ENCODE measurements around the gene RAD51B.

Gene RAD51B

GRCh38 chr14:68633131-68633991 is 813.8 kb downstream of the RAD51B start:
- no peak for DNase-seq

DNA sequence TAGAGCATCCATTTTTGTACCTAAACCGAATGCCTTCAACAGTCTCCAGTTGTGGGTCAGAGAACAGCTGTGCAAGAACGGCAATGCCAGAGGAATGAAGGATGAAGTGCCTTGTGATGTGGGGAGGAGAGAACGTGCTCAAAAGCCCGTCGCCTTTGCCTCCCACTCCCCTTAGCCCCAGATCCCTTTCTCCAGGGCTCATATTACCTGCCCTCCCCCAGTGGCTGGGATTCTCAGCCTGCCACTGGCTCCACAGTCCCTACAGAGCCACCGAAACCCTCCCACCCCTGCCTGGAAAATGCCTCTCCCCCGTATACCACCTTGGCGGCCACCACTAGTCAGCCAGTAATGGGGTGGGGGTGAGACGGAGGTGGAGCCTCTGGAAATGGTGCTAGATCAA is 814.8 kb downstream of the RAD51B start:
- no peak for DNase-seq

GRCh38 chr14:68634874-68635595 is 815.5 kb downstream of the RAD51B start:
- no peak for DNase-seq

DNA sequence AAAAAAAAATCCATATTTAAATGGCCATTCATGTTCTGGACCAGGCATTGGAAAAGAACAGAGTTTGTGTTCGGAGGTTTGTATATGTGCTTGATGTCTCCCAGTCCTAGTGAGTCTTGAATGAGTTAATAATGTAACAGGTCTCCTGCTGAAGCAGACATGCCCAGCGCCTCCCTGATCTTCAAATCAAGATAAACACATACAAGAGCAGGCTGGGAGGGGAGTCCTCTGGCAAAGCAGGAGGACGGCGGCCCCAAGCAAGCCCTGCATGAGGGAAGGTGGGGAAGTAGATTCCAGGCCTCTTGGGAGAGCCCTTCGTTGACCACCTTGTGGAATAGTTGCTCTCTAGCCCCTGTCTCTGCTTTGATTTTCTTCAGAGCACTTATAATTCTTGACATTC is 817.0 kb downstream of the RAD51B start:
- no peak for DNase-seq

DNA sequence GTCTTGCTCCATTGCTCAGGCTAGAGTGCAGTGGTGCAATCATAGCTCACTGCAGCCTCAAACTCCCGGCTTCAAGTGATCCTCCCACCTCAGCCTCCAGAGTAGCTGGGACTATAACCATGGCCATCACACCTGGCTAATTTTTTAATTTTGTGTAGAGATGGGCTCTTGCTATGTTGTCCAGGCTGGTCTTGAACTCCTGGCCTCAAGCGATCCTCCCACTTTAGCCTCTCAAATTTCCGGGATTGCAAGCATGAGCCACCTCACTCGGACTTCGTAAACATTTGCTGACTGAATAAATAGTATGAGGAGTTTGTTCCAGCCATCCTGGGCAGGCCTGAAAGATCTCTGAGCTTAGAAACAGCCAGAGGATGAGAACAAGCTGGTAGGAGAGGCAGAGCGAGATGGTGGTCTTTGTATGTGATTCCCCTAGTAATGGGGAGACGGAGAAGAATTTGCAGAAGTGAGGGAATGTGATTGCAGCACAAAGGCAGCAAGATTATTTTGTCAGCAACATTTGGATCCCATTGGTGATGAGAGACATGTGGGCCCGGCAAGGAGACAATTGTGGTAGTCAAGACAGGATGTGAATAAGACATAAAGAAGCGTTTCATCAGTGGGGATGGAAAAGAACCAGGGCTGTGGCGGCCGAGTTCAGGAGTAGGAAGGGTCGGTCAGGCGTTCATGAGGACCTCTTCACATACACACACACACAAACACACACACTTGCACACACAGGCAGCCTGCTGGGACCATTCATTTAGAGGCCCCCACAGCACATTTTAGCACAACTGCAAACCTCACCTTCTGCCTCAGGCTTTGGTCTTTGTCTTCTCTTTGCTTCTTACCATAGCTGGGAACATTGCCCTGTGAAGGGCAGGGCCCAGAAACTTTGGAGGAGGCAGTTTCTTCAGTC is 817.8 kb downstream of the RAD51B start:
- DNase-seq: no peak

- DNase-seq: no peak
Measured at GRCh38 chr14:68638141-68638999, 818.8 kb downstream of the RAD51B start.

GRCh38 chr14:68639000-68639757 is 819.6 kb downstream of the RAD51B start:
- no peak for DNase-seq

- DNase-seq: no peak
Measured at GRCh38 chr14:68639758-68640574, 820.4 kb downstream of the RAD51B start.

DNA sequence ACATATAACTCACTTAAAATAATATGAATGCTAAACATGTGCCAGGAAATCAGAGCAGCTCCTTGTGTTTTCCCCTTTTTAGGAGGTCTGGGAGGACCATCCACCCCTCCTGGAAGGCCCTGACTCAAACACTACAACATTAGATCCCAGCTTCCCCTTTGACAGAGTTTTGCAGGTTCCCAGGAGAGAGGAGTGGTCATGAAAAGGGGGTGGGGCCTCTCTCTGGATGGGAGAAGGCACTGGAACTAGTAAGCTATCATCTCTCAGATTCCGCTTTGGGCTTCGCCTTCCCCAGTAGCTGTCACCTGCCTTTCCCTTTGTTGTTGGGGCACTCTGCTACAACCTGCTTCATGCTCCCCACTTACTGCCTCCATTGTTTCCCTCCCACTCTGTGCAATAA is 824.1 kb downstream of the RAD51B start:
- no peak for DNase-seq

- no peak for DNase-seq
Measured at GRCh38 chr14:68644101-68644500, 824.5 kb downstream of the RAD51B start.

GRCh38 chr14:68645371-68645770 is 825.8 kb downstream of the RAD51B start:
- DNase-seq: no peak

DNA sequence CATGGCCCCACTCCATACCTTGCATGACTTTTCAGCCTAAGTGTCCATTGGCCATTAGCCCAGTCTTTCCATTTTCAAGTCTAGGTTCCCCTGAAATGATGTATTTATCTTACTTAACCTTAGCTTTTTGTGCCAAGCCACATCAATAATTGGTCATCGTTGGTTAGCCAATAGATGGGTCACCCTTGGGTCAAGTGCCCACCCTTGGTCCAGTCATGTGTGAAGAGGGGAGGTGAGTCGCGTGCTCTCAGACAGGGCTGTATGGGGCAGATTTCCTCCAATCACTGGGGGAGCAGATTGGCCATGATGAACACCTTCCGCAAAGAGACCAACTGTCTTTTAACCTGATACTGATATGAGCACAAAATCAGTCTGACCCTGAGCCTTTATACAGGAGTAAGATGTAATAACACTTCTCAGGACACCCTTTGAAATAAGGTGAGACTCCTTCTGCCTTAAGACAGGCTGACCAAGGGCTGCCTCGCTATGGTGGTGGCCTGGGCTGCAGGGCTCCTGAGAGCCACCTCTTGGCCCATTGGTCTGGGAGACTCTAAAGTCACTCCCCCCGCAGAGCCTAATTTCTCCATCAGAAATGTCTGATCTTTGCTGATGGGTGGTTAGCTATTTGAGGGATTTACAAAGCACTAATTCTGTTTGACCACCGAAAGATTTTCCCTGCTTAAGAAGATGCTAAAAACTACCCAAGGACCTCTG is 830.1 kb downstream of the RAD51B start:
- DNase-seq: no peak

- DNase-seq: no peak
Measured at GRCh38 chr14:68650404-68650994, 830.9 kb downstream of the RAD51B start.

GRCh38 chr14:68651075-68651474 is 831.5 kb downstream of the RAD51B start:
- no peak for DNase-seq

- no peak for DNase-seq
Measured at GRCh38 chr14:68651652-68652432, 832.3 kb downstream of the RAD51B start.

DNA sequence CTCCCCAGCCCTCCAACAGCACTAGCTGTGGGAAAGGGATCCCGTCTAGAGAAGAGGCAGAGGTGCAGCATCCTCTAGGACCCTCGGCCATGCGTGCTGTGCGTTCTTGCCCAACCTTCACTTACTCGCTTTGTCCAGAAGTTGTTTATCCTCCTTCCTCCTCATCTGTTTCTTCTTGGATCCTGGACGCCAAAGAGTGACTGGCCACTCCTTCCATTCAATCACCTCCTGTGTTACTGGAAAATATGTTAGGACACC is 832.8 kb downstream of the RAD51B start:
- DNase-seq: no peak

DNA sequence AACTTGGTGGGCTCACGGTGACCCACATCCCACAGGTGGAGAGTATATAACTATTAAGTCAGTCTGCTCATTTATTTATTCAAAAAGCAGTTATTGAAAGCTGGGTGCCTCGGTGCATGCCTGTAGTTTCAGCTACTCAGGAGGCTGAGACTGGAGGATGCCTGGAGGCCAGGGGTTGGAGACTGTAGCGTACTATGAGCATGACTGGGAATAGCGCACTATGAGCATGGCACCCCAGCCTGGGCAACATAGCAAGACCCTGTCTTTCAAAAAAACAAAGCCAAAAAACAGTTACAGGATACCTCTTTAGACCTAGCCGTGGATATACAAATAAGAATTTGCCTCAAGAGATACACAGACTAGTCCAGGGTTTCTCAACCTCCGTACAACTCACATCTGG is 833.5 kb downstream of the RAD51B start:
- no peak for DNase-seq

GRCh38 chr14:68653804-68654203 is 834.2 kb downstream of the RAD51B start:
- no peak for DNase-seq

- DNase-seq: no peak
Measured at GRCh38 chr14:68654471-68654941, 834.9 kb downstream of the RAD51B start.
